ENCODE measurements around the gene IGIP.

- no peak for TF ChIP-seq ESRRG (CRISPR knock-in tag; IDR thresholded peaks at IDR 0.05)
- no peak for TF ChIP-seq ZNF565 (CRISPR knock-in tag; conservative IDR thresholded peaks at IDR 0.05; ENCODE audit: low read depth)
- TF ChIP-seq, protein P1, sequence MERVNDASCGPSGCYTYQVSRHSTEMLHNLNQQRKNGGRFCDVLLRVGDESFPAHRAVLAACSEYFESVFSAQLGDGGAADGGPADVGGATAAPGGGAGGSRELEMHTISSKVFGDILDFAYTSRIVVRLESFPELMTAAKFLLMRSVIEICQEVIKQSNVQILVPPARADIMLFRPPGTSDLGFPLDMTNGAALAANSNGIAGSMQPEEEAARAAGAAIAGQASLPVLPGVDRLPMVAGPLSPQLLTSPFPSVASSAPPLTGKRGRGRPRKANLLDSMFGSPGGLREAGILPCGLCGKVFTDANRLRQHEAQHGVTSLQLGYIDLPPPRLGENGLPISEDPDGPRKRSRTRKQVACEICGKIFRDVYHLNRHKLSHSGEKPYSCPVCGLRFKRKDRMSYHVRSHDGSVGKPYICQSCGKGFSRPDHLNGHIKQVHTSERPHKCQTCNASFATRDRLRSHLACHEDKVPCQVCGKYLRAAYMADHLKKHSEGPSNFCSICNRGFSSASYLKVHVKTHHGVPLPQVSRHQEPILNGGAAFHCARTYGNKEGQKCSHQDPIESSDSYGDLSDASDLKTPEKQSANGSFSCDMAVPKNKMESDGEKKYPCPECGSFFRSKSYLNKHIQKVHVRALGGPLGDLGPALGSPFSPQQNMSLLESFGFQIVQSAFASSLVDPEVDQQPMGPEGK (CRISPR knock-in tag; IDR thresholded peaks at IDR 0.05; ENCODE audit: borderline replicate concordance): no peak
Observed at GRCh38 chr5:140145818-140146522, 20.2 kb downstream of the IGIP start.
